ENCODE data around the gene MRPL32.

MRPL32 gene

DNA sequence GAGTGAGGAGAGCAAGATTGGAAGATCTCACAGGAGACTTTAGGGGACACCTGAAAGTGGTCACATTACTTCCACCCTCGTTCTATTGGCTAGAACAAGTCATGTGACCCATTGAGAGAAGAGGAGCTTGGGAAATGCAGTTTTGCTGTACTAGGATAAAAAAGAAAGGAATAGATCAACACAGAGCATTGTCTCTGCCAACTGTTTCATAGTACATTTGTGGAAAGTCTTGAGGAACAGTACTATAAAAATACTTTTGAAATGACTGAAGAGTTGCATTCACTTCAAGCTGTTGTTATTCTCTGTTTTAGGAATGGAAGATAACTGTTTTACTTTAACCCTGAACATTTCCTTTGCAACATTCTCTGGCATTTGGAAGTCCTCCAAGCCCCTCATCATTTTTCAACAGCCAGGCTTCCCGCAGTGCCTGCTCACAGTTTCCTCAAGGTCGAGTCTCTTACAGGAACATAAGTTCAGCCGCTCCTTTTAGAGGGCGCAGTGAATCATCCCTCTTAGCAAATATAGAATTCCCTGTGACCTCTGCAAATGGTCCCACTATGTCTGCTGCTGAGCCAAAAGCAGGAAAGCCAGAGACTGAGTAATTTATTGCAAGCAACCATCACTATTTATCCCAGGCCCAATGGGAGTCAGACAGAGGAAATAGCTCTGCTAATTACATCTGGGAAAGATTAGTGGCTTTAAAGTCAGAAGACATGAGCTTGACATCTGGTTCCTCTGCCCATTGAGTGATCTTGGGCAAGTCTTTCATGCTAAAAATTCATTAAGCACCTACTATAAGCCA is 40.7 kb downstream of the MRPL32 start:
- no peaks in the 10 kb centered on the region for H3K9me3 Mint-ChIP-seq
- ATAC-seq = no peak
- H3K27ac Mint-ChIP-seq = no peak overlapping the region
- no peak overlapping the region for H3K4me3 Mint-ChIP-seq
- H3K27me3 Mint-ChIP-seq = peaks cover 5% of the 10 kb centered on the region
- no peaks in the 10 kb centered on the region for H3K4me1 Mint-ChIP-seq
- no peaks in the 10 kb centered on the region for H3K36me3 Mint-ChIP-seq

DNA sequence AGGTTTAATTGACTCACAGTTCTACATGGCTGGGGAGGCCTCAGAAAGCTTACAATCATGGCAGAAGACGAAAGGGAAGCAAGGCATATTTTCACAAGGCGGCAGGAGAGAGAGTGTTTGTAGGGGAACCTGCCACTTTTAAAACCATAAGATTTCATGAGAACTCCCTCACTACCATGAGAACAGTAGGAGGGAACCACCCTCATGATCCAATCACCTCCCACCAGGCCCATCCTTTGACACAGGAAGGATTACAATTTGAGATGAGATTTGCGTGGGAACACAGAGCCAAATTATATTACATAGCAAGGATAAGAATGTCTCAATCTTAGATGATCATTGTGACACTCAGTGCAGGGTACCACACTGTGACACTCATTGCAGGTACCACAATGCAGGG is 44.2 kb downstream of the MRPL32 start:
- no peaks in the 10 kb centered on the region for H3K4me1 Mint-ChIP-seq
- no peak for ATAC-seq
- H3K27ac Mint-ChIP-seq = no peak overlapping the region
- H3K9me3 Mint-ChIP-seq = no peaks in the 10 kb centered on the region
- no peak overlapping the region for H3K4me3 Mint-ChIP-seq
- no peaks in the 10 kb centered on the region for H3K27me3 Mint-ChIP-seq
- H3K36me3 Mint-ChIP-seq = no peaks in the 10 kb centered on the region

DNA sequence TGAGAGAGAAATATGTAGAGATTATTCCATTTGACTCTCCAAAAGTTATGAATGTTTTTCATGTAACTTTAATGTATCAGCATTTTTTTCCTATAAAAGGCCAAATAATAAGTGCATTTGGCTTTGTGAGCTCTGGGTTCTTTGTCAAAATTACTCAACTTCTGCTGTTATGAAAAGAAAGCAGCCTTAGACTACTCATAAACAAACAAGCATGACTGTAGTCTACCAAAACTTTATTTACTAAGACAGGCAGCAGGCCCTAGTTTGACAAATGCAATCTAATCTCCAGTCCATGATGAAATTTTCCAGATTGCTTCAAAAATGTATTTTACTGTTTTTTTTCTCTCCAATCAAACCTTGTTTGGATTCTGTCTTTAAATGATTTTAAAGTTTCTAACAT is 46.3 kb downstream of the MRPL32 start:
- Mint-ChIP-seq H3K27me3 (no peaks in the 10 kb centered on the region), H3K9me3 (no peaks in the 10 kb centered on the region), H3K4me1 (no peaks in the 10 kb centered on the region), H3K27ac (no peak overlapping the region), H3K36me3 (no peaks in the 10 kb centered on the region), H3K4me3 (no peak overlapping the region)
- no peak for ATAC-seq

DNA sequence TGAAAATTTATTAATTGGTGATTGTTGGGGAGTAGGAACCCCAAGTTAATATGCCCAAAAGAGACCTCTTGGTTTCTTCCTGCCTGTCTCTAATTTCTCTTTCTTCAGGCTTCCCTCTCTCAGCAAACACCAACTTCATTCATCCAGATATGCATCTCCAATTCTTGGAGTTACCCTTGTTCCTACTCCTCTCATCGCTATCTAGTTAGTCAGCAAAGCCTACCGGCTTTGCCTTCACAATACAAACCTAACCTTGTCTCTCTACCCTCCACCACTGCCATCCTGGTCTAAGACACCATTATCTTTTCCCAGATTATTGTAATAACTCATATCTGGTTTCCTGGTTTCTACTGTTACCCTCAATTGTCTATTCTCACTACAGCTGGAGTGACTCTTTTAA is 47.9 kb downstream of the MRPL32 start:
- no peak overlapping the region for H3K4me3 Mint-ChIP-seq
- H3K9me3 Mint-ChIP-seq = peaks cover 7% of the 10 kb centered on the region
- H3K27me3 Mint-ChIP-seq = no peaks in the 10 kb centered on the region
- no peaks in the 10 kb centered on the region for H3K36me3 Mint-ChIP-seq
- ATAC-seq = no peak
- H3K4me1 Mint-ChIP-seq = no peaks in the 10 kb centered on the region
- H3K27ac Mint-ChIP-seq = no peak overlapping the region

DNA sequence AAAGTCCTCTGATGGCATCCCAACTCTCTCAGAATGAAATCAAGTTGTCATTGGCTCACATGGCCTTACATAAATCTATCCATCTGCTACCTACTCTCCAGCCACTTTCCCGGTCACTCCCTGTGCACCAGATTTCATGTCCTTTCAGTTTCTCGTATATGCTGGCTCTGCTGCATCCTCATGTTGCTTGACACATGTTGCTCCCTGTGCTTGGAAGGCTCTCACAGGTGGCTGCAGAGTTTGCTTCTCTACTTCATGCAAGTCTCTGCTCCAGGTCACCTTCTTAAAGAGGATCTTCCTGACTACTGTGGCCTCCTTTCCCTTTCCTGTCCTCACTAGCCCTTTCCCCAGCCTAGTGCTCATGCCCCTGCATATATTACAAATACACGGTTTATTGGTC is 48.3 kb downstream of the MRPL32 start:
- no peaks in the 10 kb centered on the region for H3K27me3 Mint-ChIP-seq
- no peaks in the 10 kb centered on the region for H3K4me1 Mint-ChIP-seq
- no peak overlapping the region for H3K4me3 Mint-ChIP-seq
- H3K9me3 Mint-ChIP-seq = peaks cover 7% of the 10 kb centered on the region
- no peak overlapping the region for H3K27ac Mint-ChIP-seq
- H3K36me3 Mint-ChIP-seq = no peaks in the 10 kb centered on the region
- no peak for ATAC-seq

DNA sequence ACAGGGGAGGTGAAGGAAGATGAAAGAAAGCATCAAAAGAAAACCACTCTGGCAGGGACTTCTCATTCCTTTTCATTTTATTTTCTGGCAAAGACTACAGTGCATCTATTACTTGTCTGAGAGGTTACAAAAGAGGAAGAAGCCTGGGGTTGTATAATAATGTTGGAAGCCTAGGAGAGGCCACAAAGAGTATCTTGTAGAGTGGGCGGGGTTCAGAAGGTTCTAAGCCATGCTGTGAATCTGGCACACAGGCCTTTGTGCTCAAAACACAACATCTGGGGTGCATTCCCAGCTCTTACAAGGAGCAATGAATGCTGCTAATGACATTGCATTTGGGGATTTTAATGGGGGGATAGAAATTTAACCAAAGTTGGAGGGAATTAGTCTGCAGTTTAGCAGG is 49.4 kb downstream of the MRPL32 start:
- no peak for ATAC-seq
- H3K36me3 Mint-ChIP-seq = no peaks in the 10 kb centered on the region
- peaks cover 7% of the 10 kb centered on the region for H3K9me3 Mint-ChIP-seq
- H3K4me3 Mint-ChIP-seq = no peak overlapping the region
- H3K27me3 Mint-ChIP-seq = peaks cover 10% of the 10 kb centered on the region
- H3K27ac Mint-ChIP-seq = no peak overlapping the region
- no peaks in the 10 kb centered on the region for H3K4me1 Mint-ChIP-seq

DNA sequence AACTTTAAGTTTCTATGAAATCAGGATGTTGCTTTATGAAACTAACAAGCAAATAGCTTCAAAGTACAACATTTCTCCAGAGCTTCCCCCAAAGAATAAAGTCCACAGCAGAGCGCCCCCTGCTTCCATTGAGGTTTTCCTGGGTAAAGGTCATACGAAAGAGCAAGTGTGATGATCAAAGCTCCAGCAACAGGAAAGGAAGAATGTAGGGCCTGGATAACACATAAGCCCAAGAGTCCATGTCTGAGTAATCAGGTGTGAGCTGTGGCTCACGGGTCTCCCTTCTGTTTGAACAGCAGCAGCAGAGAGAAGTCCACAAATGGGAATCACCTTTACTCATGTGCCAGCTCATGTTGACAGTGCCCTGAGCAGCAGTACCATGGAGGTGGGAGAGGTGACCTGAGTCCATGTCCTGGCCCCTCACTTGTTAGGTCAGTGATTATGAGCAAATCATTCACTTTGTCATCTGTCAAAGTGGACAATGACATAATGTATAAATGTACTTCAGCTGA is 50.5 kb downstream of the MRPL32 start:
- no peak for ATAC-seq
- Mint-ChIP-seq H3K27me3 (peaks cover 12% of the 10 kb centered on the region), H3K4me1 (no peaks in the 10 kb centered on the region), H3K36me3 (no peaks in the 10 kb centered on the region), H3K27ac (no peak overlapping the region), H3K9me3 (peaks cover 7% of the 10 kb centered on the region), H3K4me3 (no peak overlapping the region)

DNA sequence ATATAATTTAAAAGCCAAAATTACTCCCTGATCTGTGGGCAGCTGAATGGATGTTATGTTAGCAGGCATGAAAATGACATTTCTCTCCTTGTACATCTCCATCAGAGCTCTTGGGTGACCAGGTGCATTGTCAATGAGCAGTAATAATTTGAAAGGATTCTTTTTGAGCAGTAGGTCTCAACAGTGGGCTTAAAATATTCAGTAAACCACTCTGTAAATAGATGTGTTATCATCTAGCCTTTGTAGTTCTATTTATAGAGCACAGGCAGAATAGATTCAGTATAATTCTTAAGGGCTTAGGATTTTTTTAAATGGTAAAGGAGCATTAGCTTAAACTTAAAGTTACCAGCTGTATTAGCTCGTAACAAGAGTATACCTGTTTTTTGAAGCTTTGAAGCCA is 52.0 kb downstream of the MRPL32 start:
- H3K27ac Mint-ChIP-seq = no peak overlapping the region
- H3K27me3 Mint-ChIP-seq = peaks cover 12% of the 10 kb centered on the region
- peaks cover 7% of the 10 kb centered on the region for H3K9me3 Mint-ChIP-seq
- no peak overlapping the region for H3K4me3 Mint-ChIP-seq
- no peak for ATAC-seq
- no peaks in the 10 kb centered on the region for H3K36me3 Mint-ChIP-seq
- no peaks in the 10 kb centered on the region for H3K4me1 Mint-ChIP-seq

DNA sequence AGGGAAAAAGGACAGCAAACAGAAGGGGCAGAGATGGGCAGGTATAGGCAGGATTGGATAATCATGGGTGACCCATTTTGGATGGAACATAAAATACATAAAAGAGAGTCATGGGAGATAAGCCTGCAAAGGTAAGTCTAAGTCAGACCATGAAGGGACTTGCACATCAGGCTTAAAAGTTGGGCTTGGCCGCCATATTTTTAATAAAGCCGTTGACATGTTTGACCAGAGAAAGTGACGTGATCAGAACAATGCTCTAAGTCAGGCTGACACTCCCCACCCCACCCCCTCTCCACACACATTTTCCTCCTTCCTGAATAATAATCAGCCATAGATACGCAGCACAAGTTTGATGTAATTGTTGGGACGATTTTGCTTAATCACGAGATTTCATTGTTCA is 54.0 kb downstream of the MRPL32 start:
- no peak overlapping the region for H3K4me3 Mint-ChIP-seq
- H3K4me1 Mint-ChIP-seq = no peaks in the 10 kb centered on the region
- peaks cover 7% of the 10 kb centered on the region for H3K9me3 Mint-ChIP-seq

DNA sequence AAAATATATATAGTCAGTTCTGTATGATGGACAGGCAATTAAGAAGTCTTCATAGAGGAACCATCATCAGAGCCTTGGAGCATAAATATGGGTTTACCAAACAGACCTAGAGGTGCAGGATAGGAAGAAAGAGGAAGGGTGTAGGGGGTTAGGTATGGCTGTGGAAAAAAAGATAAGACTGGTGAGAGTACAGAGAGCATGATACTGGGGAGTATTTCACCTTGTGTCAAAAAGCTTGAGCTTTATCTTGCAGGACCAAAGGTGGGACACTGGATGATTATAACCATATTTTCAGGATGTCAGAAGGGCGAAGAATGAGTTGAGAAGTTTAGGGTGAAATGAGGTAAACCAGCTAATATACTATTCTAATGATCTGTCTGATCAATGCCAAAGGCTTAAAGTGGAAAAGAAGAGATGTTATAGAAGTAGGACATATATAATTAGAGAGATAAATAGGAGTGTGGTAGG is 54.6 kb downstream of the MRPL32 start:
- H3K9me3 Mint-ChIP-seq = peaks cover 7% of the 10 kb centered on the region
- no peak overlapping the region for H3K27ac Mint-ChIP-seq
- H3K4me1 Mint-ChIP-seq = no peaks in the 10 kb centered on the region
- ATAC-seq = no peak
- H3K36me3 Mint-ChIP-seq = no peaks in the 10 kb centered on the region
- H3K27me3 Mint-ChIP-seq = peaks cover 16% of the 10 kb centered on the region
- no peak overlapping the region for H3K4me3 Mint-ChIP-seq

More for the DNA sequence above, 54.0 kb downstream of the MRPL32 start:
- Mint-ChIP-seq H3K36me3 (no peaks in the 10 kb centered on the region), H3K27me3 (peaks cover 12% of the 10 kb centered on the region), H3K27ac (no peak overlapping the region)
- ATAC-seq = no peak

Measured in stimulated activated memory B cell treated with anti-CD40 and anti-IgM and Interleukin-4, amounts not matched to agents 10 μg/mL and 1 μg/mL and 100 μg/mL, for 72 hours (primary cell).